Right kidney (tissue), 1 donor: Measurements from ENCODE around the gene PRKCH.

Experiments
- DNase-seq: peaks from one replicate; pipeline ENCODE4 v3.0.0-alpha.2; 2016

Gene PRKCH

DNA sequence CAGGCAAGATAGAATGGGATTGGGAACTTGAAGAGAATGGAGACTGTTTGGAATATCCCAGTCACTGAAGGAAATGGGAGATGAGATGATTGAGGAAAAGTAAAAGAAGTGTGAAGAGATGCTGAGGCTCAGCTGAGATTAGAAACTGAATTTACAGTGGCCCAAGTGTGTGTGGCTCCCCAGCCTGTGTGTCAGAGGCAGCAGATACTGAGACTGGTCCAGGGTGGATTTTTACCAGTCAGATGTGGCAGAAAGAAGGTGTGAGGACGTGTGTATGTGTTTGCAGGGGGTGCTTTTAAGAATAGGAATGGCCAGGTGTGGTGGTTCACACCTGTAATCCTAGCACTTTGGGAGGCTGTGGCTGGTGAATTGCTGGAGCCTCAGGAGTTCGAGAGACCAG is 42.9 kb downstream of the PRKCH start:
- DNase-seq, result no peak

DNA sequence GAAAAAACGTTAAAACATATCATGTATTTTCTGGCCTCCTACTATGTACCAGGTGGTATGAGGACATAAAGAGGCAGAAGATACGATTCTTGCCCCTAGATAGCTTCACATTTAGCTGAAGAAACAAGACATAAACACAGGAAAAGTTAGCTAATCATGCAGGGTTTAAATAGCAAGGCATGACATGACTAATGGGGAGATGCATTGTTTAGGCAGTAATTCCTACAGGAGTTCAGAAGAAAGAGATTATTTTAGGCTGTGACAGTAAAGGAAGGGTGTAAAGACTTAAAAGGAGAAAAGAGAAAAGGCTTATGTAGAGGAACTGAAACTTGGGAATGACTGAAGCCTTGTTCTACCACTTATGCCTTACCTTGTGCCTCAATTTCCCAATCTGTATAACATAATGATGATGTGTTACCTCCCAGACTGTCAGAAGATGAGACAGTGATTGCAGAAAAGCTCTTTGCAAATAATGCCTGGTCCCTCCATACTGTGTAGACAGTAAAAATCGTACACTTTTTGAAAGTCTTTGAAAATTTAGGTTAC is 44.4 kb downstream of the PRKCH start:
- no peak for DNase-seq

DNA sequence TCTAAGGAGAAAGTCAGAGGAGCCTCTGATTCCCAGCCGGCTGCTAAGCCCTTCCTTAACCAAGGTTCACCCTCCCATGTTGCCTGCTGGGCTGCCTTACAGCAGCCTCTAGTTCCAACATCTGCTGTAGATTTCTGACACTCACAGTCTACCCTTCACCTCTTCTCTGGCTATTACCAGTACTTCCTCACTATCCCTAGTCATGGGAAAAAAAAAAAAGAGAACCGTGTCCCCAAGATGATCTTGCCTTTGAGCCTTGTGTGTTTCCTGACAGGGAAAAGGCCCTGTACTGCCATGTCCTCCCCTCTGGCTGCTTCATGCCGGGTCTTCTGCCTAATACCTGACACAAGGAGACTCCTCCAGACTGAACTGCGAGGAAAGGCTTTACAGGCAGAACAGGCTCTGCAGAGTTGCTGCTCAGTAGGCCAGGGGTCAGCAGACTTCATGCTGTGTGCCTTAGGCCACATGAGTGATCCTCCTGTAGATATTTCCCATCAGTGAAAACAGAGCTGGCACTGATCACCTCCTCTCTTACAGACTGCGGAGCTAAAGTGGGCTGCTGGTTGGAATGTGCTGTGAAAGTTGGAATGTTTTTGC is 46.8 kb downstream of the PRKCH start:
- no peak for DNase-seq

DNA sequence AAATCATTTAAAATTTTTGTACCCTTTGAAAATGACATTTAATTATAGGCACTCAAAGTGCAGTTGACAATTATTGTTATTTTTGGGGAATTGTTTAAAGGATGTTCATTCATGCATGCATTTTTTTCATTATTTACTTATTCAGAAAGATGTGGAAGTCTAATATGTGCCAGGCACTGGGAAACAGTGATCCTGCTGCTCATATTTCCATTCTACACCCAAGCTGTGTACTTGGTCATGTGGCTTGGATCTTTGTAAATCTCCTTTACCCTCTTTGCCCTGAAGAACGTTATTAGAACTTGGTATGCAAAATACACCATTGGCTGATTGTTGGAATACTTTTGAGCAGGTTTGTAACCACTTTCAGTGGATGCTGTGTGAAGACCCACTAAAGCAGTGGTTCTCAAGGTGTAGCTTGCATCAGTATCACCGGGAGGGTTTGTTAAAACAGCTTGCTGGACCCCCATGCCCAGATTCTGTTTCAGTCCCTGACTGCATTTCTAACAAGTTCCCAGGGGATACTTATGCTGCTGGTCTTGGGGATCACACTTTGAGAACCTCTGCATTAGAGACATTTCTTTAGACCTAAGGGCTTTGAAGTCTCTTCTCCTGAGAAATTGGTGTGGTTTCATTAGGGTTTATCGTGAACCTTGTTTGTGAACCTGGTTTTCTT is 47.5 kb downstream of the PRKCH start:
- no peak for DNase-seq

DNA sequence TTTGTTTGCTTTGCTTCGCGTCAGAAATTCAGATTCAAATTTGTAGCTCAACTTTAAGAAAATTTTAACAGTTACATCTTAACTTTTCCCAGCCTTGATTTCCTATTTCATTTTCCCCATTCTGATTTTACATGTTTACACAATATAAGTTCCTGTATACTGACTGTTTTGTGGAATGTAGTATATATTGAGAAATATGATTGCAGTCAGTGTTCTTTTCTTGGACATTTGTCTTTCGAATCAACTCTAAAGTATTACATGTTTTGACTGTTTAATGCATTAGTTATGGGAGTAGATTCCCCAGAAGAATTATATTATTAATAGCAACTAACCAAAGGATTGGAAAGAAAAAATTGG is 48.1 kb downstream of the PRKCH start:
- no peak for DNase-seq

DNA sequence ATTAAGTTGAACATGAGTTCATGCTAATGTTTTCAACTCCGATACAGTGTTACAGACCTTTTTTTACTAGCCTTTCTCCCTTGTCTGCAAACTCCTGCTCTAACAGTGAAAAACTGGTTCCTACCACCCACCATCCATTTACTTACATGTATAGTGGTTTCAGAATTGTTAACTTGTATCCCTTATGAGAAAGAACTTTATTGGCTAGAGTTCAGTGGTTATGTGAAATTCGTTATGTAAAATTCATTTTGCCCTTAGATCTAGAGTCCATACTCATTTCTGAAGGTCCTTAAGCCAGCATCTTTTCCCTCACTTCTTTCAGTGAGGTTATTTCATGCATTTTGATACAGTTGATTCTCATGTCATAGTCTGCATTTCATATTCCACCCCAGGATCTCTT is 51.0 kb downstream of the PRKCH start:
- DNase-seq, result no peak

DNA sequence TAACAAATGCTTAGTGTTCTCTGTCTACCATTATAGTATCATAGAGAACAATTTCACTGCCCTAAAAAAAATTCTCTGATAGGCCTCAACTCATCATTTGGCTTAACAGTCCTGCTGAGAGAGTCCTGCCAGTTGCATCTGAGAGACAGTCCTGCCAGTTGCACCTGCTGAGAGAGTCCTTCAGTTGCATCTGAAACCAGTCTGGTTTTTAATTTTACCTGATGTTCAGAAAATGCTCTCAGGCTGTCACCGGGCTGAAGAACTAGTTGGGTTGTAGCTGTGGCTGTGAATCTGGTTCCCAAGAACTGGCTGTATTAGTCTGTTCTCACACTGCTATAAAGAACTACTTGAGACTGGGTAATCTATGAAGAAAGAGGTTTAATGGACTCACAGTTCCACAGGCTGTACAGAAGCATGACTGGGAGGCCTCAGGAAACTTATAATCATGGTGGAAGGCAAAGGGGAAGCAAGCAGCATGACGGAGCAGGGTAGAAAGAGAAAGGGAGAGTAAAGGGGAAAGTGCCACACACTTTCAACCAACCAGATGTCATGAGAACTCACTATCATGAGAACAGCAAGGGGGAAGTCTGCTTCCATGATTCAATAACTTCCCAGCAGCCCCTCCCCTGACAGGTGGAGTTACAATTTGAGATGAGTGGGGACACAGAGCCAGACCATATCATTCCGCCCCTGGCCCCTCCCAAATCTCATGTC is 51.6 kb downstream of the PRKCH start:
- DNase-seq, result no peak

DNA sequence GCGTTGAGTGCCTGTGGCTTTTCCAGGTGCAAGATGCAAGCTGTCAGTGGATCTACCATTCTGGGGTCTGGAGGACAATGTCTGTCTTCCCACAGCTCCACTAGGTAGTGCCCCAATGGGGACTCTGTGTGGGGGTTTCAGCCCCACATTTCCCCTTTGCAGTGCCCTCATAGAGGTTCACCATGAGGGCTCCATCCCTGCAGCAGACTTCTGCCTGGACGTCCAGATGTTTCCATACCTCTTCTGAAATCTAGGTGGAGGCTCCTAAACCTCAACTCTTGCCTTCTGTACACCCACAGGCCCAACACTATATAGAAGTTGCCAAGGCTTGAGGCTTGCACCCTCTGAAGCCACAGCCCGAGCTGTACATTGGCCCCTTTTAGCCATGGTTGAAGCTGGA is 52.9 kb downstream of the PRKCH start:
- no peak for DNase-seq

DNA sequence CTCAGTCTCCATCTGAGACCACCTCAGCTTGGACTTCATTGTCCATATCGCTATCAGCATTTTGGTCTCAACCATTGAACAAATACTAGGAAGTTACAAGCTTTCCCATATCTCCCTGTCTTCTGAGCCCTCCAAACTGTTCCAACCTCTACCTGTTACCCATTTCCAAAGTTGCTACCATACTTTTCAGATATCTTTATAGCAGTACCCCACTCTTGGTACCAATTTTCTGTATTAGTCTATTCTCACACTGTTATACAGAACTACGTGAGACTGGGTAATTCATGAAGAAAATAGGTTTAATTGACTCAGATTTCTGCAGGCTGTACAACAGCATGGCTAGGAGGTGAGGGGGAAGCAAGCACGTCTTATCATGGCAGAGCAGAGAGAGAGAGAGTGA is 53.8 kb downstream of the PRKCH start:
- DNase-seq, result no peak

DNA sequence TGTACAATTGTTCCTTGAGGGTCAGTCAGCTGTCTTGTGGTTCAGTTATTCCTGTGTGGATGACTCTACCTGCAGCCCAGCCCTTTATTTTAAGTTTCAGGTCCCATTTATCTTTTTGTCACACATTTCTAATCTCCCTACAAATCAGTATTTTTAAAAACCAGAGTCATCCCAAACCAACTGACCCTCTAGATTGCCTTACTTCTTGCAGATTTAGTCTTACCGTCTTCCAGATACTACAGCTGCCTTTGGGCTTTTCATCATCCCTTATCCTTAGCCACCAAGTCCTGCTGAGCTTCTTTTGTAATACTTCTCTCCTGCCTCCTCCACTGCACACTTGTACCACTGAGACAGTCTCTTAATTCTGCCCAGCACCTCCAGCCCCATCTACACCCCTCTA is 54.9 kb downstream of the PRKCH start:
- DNase-seq, result no peak

DNA sequence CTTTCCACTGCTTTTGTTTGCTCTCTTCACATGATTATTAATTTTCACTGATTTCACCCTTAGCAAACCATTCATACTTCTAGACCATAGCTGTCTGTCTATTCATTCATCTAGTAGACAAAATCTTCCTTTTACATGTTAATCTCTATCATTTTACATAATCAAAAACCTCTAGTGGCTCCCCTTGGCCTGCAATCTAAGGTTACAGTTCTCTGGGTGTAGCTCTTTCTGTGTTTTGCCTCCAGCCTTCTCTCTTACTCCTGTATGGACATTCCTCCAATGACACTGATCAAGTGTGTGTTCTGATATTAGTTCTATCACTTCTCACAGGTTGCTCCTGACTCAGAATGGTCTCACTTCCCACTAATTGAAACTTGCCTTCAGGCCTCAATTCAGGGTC is 56.4 kb downstream of the PRKCH start:
- DNase-seq, result no peak

DNA sequence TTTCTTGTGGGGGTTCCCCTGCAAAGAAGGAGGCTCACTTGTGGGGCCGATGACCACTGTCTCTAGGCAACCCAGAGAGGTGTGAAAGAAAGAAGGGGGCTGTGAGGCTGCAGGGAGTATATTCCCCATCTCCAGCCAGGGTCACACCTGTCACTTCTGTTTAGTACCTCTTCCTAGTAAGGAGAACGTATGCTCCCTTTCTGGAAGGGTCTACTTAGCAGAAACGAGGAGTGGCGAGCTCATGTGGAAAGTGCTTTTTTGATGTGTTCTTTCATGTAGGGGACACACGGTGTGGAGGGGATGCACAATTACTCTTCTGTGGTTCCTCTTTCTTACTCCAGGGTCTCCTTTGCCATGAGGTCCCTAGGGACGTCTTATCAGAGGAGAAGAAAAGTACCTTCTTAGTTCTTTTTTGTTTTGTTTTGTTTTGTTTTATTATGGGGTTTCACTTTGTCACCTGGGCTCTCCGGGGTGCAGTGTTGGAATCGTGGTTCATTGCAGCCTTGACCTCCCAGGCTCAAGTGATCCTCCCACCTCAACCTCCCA is 58.3 kb downstream of the PRKCH start:
- no peak for DNase-seq

DNA sequence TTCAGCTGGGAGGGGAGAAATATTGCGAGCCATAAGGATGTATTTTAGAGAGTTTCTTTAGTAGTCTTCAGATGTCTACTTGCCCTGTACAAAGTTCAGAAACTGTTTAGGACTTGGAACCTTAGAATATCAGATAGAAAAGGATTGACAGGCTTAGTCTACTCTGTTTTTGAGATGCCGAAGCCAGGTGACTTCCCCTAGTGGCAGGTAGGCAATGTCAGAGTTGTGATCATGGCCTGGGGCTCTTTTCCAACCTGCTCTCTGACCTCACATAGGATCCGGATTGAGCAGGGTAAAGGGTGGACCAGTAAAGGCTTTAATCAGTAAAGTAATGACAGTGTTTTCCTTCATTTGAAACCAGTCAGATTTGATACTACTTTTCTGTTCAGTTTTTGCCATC is 59.6 kb downstream of the PRKCH start:
- DNase-seq, result no peak

DNA sequence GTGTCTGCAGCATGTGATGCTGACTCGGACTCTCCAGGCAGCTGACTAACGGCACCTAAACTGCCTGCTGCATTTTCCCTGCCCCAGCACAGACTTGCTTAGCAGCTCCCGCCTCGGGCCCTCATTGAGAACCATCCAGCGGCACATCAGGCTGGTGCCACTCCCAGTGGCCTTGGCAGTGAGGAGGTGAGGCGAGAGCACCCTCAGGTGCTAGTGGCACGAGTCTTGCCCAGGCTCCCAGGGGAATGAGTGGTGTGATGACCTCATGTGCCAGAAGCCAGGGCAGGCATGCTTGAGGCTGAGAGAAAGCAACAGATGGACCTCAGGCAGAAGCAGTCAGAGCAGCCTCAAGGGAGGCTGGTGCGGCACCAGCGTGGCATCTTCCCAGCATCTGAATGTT is 60.2 kb downstream of the PRKCH start:
- DNase-seq, result no peak

DNA sequence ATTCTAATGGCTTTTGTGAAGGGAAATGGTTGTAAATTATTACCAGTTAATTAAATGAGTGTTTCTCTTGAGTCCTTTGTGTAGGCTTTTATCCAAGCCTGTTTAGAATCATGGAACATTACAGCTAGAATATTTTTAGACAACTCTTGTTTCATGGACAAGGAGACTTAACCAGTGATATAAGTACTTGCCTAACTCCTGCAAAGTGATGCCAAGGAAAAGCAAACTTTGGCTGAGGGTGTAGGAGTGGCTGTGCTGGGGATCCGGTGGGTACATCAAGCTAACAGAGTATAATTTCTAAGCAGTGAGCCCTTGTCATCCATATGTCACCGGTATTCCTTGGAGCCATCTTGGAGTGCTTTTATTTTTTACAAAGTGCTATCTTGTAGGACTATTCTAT is 61.5 kb downstream of the PRKCH start:
- no peak for DNase-seq

DNA sequence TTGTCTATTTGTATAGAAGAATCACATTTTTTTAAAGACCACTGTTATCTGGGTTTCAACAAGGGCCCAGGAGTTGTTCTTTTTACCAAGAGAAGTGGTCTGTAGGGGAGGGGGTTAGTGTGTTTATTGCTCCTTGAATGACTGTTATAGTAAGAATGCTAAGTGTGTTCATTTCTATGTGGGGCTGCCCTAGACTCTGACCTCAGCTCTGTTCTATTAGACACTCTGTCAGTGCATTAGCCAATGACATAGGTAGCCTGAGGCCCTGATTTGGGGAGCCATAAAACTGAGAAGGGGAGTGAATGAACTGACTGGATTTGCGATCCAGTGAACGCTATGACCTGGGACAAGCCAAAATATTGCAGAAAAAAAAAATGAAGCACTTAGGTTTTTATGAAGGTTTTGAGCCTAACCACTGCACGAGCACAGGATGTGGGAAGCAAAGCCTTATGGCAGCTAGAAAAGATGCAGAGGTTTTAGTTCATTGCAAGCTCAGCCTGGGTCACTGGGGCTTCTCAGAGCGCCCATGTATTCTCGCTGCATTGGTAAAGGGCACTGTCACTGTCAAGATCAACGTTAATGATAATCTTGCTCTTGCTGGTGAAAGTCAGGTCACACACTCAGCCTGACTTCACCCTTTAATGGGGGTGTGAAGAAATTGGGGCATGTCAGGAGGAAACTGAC is 63.8 kb downstream of the PRKCH start:
- DNase-seq, result no peak

DNA sequence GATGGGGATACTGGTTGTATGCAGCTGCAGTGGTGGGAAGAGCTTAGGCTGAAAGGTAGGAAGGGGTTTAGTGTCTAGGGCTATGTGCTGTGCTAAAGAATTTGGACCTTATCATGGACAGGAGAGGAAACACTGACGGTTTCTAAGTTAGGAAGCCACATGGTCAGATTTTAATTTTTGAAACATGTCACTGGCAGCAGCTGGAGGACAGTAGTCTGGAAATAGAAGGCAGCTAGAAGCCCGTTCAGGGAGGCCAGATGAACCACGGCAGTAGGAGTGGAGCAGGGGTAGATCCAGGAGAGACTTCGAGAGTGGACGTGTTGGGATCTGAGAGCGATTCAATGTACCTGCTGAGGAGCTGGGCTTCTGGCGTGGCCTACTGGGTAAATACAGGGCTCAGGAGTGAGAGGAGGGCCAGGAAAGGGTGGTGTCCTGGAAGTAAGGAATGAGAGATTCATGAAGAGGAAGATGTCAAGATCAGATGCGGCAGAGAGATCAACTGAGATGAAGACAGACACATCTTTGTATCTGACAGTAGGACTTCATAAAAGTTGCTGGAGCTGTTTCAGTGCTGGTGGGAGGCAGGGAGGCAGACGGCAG is 64.9 kb downstream of the PRKCH start:
- DNase-seq, result no peak

DNA sequence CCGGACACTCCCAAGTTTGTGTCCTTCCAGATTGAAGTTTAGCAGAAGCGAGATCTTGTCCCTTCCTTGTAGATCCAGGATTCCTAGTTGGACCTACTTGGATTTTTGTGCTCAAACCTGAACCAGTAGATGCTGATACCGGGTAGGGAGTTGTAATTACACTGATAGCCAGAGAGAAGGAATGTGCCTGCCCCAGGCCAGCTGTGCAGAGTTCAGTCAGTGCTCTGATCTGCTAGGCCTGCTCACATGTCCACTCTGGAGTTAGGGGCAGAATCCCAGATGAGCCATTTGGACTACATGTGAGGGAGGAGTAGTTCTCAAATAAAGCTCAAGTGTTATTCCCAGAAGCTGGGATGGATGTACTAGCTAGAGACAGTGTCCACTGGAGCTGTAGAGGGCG is 65.7 kb downstream of the PRKCH start:
- DNase-seq, result no peak

DNA sequence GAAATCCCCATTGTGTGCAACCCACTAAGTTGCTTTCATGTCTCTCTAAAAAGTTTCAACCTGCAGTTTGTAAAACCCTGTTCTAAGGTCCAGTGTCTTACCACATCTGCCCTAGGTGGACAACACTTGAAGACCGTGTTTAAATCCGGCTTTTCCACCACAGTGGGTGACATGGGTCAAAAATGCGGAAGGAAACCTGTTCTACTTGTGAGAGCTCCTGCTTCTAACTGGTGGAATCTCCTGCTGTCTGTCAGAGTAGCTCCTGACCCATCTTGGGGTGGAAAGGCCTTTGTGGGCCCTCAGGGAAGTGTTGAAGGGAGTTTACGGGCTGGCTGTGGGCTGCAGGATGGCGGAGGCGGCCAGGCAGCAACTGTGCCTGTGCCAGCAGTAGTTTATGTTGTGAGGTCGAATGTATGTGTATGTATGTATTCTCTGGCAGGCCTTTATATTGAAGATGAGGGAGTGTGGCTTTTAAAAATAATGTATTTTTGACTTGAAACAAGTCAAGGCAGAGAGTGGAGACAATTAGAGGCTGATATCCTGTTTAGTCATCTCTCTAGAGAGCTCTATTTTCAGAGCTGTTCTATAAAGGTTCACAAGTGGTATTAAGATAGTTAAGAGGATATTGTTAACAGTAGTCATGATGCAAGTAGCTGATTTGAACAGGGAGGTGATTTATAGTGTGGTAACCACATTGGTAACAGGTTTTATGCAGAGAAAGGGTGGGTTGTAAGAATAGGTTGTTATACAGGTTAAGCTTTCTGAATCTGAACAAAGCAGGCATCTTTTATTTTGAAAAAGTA is 67.0 kb downstream of the PRKCH start:
- DNase-seq, result no peak

DNA sequence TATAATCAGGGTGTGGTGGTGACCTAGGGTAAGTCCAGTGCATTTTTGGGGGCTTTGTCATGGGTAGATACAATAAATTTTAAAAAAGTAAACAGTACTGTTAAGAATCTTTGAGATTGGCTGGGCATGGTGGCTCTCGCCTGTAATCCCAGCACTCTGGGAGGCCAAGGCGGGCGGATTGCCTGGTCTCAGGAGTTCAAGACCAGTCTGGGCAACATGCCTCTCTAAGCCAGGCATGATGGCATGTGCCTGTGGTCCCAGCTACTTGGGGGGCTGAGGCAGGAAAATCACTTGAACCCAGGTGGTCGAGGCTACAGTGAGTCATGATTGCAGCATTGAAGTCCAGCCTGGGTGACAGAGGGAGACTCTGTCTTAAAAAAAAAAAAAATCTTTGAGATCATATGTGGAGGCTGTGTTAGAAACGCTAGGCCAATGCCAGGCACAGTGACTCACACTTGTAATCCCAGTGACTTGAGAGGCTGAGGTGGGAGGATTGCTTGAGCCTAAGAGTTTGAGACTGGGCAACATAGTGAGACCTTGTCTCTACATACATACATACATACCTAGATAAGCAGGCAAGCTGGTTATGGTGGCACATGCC is 67.7 kb downstream of the PRKCH start:
- no peak for DNase-seq

DNA sequence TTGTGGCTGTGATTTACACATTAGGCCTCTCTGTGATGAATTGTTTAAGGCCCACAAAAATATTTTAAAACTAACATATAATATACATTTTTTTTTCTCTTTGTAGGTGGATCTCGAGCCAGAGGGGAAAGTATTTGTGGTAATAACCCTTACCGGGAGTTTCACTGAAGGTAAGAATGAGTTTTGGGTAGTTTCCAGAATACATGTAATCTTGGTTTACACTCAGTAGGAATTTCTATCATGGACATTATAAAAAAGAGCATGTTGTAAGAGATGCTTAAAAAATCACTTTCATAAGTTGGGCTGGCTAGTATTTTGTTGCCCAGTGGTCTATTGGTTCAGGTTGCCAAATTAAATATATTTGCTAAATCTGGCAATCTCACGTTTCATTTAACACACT is 69.7 kb downstream of the PRKCH start:
- DNase-seq, result no peak
